Measurements from ENCODE around the gene TNFRSF13B. TPM values are rescaled to one million over a fixed set of nuclear protein-coding genes. Genes with fewer than 3 reads are reported as not detected.

The TNFRSF13B gene
- total RNA-seq, 1 experiment from 2014 or later = not detected

DNA sequence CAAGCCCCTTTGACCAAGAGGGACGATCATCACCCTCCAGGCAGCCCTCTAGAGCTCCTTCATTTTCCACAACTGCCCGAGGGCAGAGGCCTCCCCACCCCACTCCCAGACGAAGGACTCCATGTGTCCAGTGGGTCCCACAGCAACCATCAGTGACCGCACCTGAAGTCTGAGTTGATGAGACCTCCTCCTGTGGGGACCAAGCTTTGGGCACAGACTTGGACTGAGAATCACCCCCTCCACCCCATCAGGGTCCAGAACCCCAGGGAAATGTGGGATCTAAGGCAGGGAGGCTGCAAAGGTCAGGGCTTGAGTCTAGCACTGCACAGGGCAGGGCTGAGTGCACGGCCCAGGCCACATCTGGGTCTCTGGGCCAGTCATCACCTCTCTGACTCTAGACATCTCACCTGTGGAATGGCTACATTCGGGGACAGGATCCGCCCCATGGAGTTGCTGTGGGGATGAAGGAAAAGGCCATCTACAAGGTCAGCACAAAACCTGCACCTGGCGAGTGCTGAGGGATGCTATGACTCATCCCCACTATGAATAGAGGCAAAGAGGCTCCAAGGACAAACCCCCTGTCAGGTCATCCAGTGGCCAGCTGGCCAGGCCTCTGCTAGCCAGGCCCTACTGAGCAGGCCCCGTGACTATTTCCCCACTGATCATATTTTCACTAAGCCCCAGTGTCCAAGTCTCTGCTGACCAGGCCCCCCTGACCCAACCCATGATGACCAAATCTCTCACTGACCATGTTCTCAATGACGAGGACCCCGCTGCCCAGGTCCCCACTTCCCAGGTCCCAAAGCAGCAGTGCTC, 38.4 kb downstream of the TNFRSF13B start:
- Histone ChIP-seq H3K36me3 (ENCODE audit: control insufficient read depth, insufficient read depth, low read length) (no peaks in the 10 kb centered on the region), H3K4me3 (ENCODE audit: low read depth in 2 of 2, low read length in 2 of 2) (no peak overlapping the region), H3K9me3 (ENCODE audit: control insufficient read depth, insufficient read depth, low read depth, low read length) (no peaks in the 10 kb centered on the region), H3K27ac (ENCODE audit: low read length) (no peak overlapping the region), H3K27me3 (ENCODE audit: control insufficient read depth, insufficient read depth, low read length) (no peaks in the 10 kb centered on the region), H3K4me1 (ENCODE audit: control insufficient read depth, insufficient read depth, low read length) (no peaks in the 10 kb centered on the region)
- intact Hi-C loops (cut with micrococcal nuclease; ENCODE audit: unreplicated experiment) (no loop called here), in situ Hi-C loops (cut with HindIII; ENCODE audit: low pct_unique_long_range_greater_than_20kb, low sequenced_read_pairs) (no loop called here)
- BruUV-seq (replicated peaks) = no TSS peak
- no peak for ATAC-seq
- TF ChIP-seq, protein P1, sequence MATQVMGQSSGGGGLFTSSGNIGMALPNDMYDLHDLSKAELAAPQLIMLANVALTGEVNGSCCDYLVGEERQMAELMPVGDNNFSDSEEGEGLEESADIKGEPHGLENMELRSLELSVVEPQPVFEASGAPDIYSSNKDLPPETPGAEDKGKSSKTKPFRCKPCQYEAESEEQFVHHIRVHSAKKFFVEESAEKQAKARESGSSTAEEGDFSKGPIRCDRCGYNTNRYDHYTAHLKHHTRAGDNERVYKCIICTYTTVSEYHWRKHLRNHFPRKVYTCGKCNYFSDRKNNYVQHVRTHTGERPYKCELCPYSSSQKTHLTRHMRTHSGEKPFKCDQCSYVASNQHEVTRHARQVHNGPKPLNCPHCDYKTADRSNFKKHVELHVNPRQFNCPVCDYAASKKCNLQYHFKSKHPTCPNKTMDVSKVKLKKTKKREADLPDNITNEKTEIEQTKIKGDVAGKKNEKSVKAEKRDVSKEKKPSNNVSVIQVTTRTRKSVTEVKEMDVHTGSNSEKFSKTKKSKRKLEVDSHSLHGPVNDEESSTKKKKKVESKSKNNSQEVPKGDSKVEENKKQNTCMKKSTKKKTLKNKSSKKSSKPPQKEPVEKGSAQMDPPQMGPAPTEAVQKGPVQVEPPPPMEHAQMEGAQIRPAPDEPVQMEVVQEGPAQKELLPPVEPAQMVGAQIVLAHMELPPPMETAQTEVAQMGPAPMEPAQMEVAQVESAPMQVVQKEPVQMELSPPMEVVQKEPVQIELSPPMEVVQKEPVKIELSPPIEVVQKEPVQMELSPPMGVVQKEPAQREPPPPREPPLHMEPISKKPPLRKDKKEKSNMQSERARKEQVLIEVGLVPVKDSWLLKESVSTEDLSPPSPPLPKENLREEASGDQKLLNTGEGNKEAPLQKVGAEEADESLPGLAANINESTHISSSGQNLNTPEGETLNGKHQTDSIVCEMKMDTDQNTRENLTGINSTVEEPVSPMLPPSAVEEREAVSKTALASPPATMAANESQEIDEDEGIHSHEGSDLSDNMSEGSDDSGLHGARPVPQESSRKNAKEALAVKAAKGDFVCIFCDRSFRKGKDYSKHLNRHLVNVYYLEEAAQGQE (IDR thresholded peaks at IDR 0.05; ENCODE audit: insufficient read depth in 1 of 2, low read depth in 2 of 2, low read length in 1 of 2) = no peak
- TF ChIP-seq POLR2AphosphoS5 (IDR thresholded peaks at IDR 0.05; ENCODE audit: low read depth, low read length) (no peak), TCF7L2 (IDR thresholded peaks at IDR 0.05; ENCODE audit: low read depth, low read length) (no peak)
- TF ChIP-seq, protein P2, sequence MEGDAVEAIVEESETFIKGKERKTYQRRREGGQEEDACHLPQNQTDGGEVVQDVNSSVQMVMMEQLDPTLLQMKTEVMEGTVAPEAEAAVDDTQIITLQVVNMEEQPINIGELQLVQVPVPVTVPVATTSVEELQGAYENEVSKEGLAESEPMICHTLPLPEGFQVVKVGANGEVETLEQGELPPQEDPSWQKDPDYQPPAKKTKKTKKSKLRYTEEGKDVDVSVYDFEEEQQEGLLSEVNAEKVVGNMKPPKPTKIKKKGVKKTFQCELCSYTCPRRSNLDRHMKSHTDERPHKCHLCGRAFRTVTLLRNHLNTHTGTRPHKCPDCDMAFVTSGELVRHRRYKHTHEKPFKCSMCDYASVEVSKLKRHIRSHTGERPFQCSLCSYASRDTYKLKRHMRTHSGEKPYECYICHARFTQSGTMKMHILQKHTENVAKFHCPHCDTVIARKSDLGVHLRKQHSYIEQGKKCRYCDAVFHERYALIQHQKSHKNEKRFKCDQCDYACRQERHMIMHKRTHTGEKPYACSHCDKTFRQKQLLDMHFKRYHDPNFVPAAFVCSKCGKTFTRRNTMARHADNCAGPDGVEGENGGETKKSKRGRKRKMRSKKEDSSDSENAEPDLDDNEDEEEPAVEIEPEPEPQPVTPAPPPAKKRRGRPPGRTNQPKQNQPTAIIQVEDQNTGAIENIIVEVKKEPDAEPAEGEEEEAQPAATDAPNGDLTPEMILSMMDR (IDR thresholded peaks at IDR 0.05) = no peak
- no peak for DNase-seq (ENCODE audit: low read depth, low spot score)
- ChIA-PET CTCF (no interaction called here), POLR2A (no interaction called here)

DNA sequence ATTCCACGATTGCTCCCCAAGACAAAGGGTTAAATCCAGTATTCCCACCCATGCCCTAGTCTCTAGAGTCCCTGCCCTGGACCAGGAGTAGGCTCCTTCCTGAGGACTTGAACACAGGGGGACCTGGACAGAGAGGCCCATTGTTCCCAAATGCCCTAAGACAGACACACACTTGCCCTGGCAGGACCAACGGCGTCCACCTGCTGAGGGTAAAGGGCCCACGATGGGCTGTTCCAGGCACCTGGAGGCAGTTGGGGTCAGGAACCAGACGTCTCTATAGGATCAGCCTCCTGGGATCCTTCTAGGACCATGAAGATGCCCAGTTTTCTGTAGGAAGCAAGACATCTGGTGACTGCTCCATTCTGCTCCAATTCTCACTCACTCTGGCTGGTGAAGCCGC, 39.3 kb downstream of the TNFRSF13B start:
- intact Hi-C loops (cut with micrococcal nuclease; ENCODE audit: unreplicated experiment) (no loop called here), in situ Hi-C loops (cut with HindIII; ENCODE audit: low pct_unique_long_range_greater_than_20kb, low sequenced_read_pairs) (no loop called here)
- ATAC-seq = no peak
- TF ChIP-seq POLR2AphosphoS5 (IDR thresholded peaks at IDR 0.05; ENCODE audit: low read depth, low read length) = no peak
- TF ChIP-seq, protein P1 (IDR thresholded peaks at IDR 0.05; ENCODE audit: insufficient read depth in 1 of 2, low read depth in 2 of 2, low read length in 1 of 2) = no peak
- no peaks in the 10 kb centered on the region for H3K36me3 ChIP-seq (ENCODE audit: control insufficient read depth, insufficient read depth, low read length)
- no TSS peak for BruUV-seq (replicated peaks)
- no peak for DNase-seq (ENCODE audit: low read depth, low spot score)
- H3K9me3 ChIP-seq (ENCODE audit: control insufficient read depth, insufficient read depth, low read depth, low read length) = no peaks in the 10 kb centered on the region
- H3K4me1 ChIP-seq (ENCODE audit: control insufficient read depth, insufficient read depth, low read length) = no peaks in the 10 kb centered on the region
- CTCF ChIA-PET = no interaction called here
- no peaks in the 10 kb centered on the region for H3K27me3 ChIP-seq (ENCODE audit: control insufficient read depth, insufficient read depth, low read length)
- POLR2A ChIA-PET = no interaction called here
- no peak overlapping the region for H3K27ac ChIP-seq (ENCODE audit: low read length)
- no peak overlapping the region for H3K4me3 ChIP-seq (ENCODE audit: low read depth in 2 of 2, low read length in 2 of 2)
